IPS DF 6.9 (cell line): ENCODE results near the gene HSD11B1L.
"Not testable (repeated sequence)": the region's sequence is repeated elsewhere in the genome, so short reads cannot be mapped to it uniquely, and the experiment has no call there.

Experiments
- DNase-seq: peaks from one replicate; pipeline ENCODE4 v3.0.0-alpha.2; 2013; ENCODE audit warnings: low read depth, low spot score
- H3K27ac ChIP-seq: one replicate; pipeline ENCODE4 v1.5.1; 2013; ENCODE audit warnings: low read length, control low read depth
- H3K27me3 ChIP-seq: 2 replicates; pipeline ENCODE4 v1.6.1; 2013; ENCODE audit warnings: mild to moderate bottlenecking, low read length; ENCODE audit not compliant: control insufficient read depth, insufficient read depth
- H3K36me3 ChIP-seq: 2 replicates; pipeline ENCODE4 v1.6.1; 2013; ENCODE audit warnings: low read length; ENCODE audit not compliant: control insufficient read depth, insufficient read depth
- H3K4me1 ChIP-seq: 2 replicates; pipeline ENCODE4 v1.6.1; 2013; ENCODE audit warnings: low read length; ENCODE audit not compliant: control insufficient read depth, insufficient read depth
- H3K4me3 ChIP-seq: 2 replicates; pipeline ENCODE4 v1.5.1; 2013; ENCODE audit warnings: mild to moderate bottlenecking, low read length
- H3K9me3 ChIP-seq: 2 replicates; pipeline ENCODE4 v1.6.1; 2013; ENCODE audit warnings: low read length, inconsistent platforms; ENCODE audit not compliant: control insufficient read depth, insufficient read depth
- WGBS: extraction: QIAGEN DNeasy Blood & Tissue Kit; methylation state at CpG from one replicate; pipeline ENCODE4 v1.1.7; 2013; ENCODE audit warnings: mixed read lengths, missing lambda C conversion rate; ENCODE audit not compliant: insufficient read length, insufficient coverage; 5-methylcytosine and 5-hydroxymethylcytosine counted together

The HSD11B1L gene

GRCh38 chr19:5686647-5687359 lies 6.0 kb downstream of the HSD11B1L start:
- DNase-seq: peak; percentile 85
- Histone ChIP-seq H3K4me1 (no peaks in the 10 kb centered on the region), H3K36me3 (peaks cover 1% of the 10 kb centered on the region), H3K27ac (no peak overlapping the region), H3K4me3 (peak overlapping the region; percentile 63; the same call in 1 of the 2 replicates), H3K9me3 (no peaks in the 10 kb centered on the region), H3K27me3 (no peaks in the 10 kb centered on the region)
- WGBS: no CpG with 5 or more reads among the region's 59 CpGs

- whole genome bisulfite sequencing: no CpG with 5 or more reads among the region's 76 CpGs
- Histone ChIP-seq H3K4me3 (peak overlapping the region; percentile 3; the same call in 1 of the 2 replicates), H3K9me3 (no peaks in the 10 kb centered on the region), H3K4me1 (no peaks in the 10 kb centered on the region), H3K27ac (no peak overlapping the region), H3K36me3 (peaks cover 9% of the 10 kb centered on the region), H3K27me3 (no peaks in the 10 kb centered on the region)
- no peak for DNase-seq
Observed at GRCh38 chr19:5687360-5688198, 6.8 kb downstream of the HSD11B1L start.

GRCh38 chr19:5688262-5688881 lies 7.5 kb downstream of the HSD11B1L start:
- H3K4me1 ChIP-seq, H3K9me3 ChIP-seq, H3K4me3 ChIP-seq, DNase-seq, H3K27me3 ChIP-seq, H3K27ac ChIP-seq: not testable (repeated sequence)
- no CpG with 5 or more reads among the region's 13 CpGs for WGBS
- peaks cover 17% of the 10 kb centered on the region for H3K36me3 ChIP-seq

GRCh38 chr19:5690125-5690954 lies 9.5 kb downstream of the HSD11B1L start, which contains the start of gene RPL36:
Gene RPL36 (plus strand): TSS chr19:5690295. CDS start chr19:5690508, 213 bp downstream.
- Histone ChIP-seq H3K9me3 (no peaks in the 10 kb centered on the region), H3K36me3 (peaks cover 32% of the 10 kb centered on the region), H3K4me1 (no peaks in the 10 kb centered on the region), H3K4me3 (peak within 1 kb of the TSS; percentile 93), H3K27me3 (no peaks in the 10 kb centered on the region), H3K27ac (no peak within 1 kb of the TSS)
- WGBS: no CpG with 5 or more reads among the region's 73 CpGs
- peak; percentile 95 for DNase-seq

GRCh38 chr19:5690955-5691821 lies 10.4 kb downstream of the HSD11B1L start:
- Histone ChIP-seq H3K9me3 (no peaks in the 10 kb centered on the region), H3K36me3 (peaks cover 39% of the 10 kb centered on the region), H3K27ac (no peak overlapping the region), H3K27me3 (no peaks in the 10 kb centered on the region), H3K4me3 (peak overlapping the region; percentile 93), H3K4me1 (no peaks in the 10 kb centered on the region; the same call in 1 of the 2 replicates)
- WGBS: no CpG with 5 or more reads among the region's 54 CpGs
- no peak for DNase-seq

- no peak overlapping the region for H3K27ac ChIP-seq
- H3K9me3 ChIP-seq: no peaks in the 10 kb centered on the region
- H3K4me3 ChIP-seq: no peak overlapping the region; the same call in 1 of the 2 replicates
- no peaks in the 10 kb centered on the region for H3K27me3 ChIP-seq
- H3K4me1 ChIP-seq: no peaks in the 10 kb centered on the region; the same call in 1 of the 2 replicates
- H3K36me3 ChIP-seq: peaks cover 48% of the 10 kb centered on the region
- no CpG with 5 or more reads among the region's 42 CpGs for WGBS
- no peak for DNase-seq
Observed at GRCh38 chr19:5691822-5692722, 11.2 kb downstream of the HSD11B1L start.

- DNase-seq: no peak
- no peaks in the 10 kb centered on the region for H3K9me3 ChIP-seq
- H3K36me3 ChIP-seq: peaks cover 49% of the 10 kb centered on the region
- no CpG with 5 or more reads among the region's 7 CpGs for WGBS
- H3K4me1 ChIP-seq: no peaks in the 10 kb centered on the region; the same call in 1 of the 2 replicates
- H3K27me3 ChIP-seq: no peaks in the 10 kb centered on the region
- no peak overlapping the region for H3K4me3 ChIP-seq
- no peak overlapping the region for H3K27ac ChIP-seq
Observed at GRCh38 chr19:5692723-5693194, 11.9 kb downstream of the HSD11B1L start.

GRCh38 chr19:5693195-5694166 lies 12.7 kb downstream of the HSD11B1L start:
- Histone ChIP-seq H3K27me3 (no peaks in the 10 kb centered on the region), H3K4me1 (no peaks in the 10 kb centered on the region; the same call in 1 of the 2 replicates), H3K9me3 (no peaks in the 10 kb centered on the region), H3K4me3 (no peak overlapping the region), H3K27ac (no peak overlapping the region), H3K36me3 (peaks cover 49% of the 10 kb centered on the region)
- no CpG with 5 or more reads among the region's 39 CpGs for WGBS
- no peak for DNase-seq
